GM12892 (cell line): Measurements from ENCODE around the gene SCN2B.

ENCODE experiments used
- POLR2A ChIP-seq: IDR thresholded peaks from 2 replicates; pipeline ENCODE4 v1.6.1; 2011; ENCODE audit warnings: low read depth, low read length, control low read depth
- POLR2AphosphoS5 ChIP-seq: IDR thresholded peaks from 2 replicates; pipeline ENCODE4 v1.6.1; 2011; ENCODE audit warnings: low read depth, low read length, control low read depth

GRCh38 chr11:118223992-118224391 lies 47.6 kb upstream of the SCN2B start:
- no peak for TF ChIP-seq POLR2A
- TF ChIP-seq POLR2AphosphoS5 = no peak
